SU-DHL-6 (cell line): Measurements from ENCODE around the gene LBX2.

ENCODE experiments used
- H2AFZ ChIP-seq: fragments of 200-600 bp; sonication (generic); 2 replicates; pipeline ENCODE4 v1.6.1; 2014; ENCODE audit warnings: low read depth, mild to moderate bottlenecking, moderate library complexity, mixed read lengths, antibody characterized with exemption, low read length; ENCODE audit not compliant: severe bottlenecking
- H3F3A ChIP-seq: fragments of 200-600 bp; shearing (Covaris generic); 2 replicates; pipeline ENCODE4 v1.6.0; 2016; ENCODE audit warnings: antibody characterized with exemption, mild to moderate bottlenecking; ENCODE audit not compliant: insufficient read depth
- H3K27ac ChIP-seq: fragments of 200-600 bp; sonication (generic); 2 replicates; pipeline ENCODE4 v1.5.1; 2016; ENCODE audit warnings: low read depth, mild to moderate bottlenecking, low read length, moderate library complexity, mixed read lengths
- H3K27me3 ChIP-seq: fragments of 200-600 bp; sonication (generic), shearing (Covaris generic); 2 replicates; pipeline ENCODE4 v1.6.0; 2014; ENCODE audit warnings: mild to moderate bottlenecking, low read length
- H3K36me3 ChIP-seq: fragments of 200-600 bp; sonication (generic); 2 replicates; pipeline ENCODE4 v1.6.1; 2014; ENCODE audit warnings: mild to moderate bottlenecking, low read length, mixed read lengths
- H3K4me2 ChIP-seq: fragments of 300-600, 200-600 bp; shearing (Covaris generic), sonication (generic); 2 replicates; pipeline ENCODE4 v1.6.0; 2014; ENCODE audit warnings: low read length, low read depth, mild to moderate bottlenecking; ENCODE audit not compliant: poor library complexity, severe bottlenecking
- H3K4me3 ChIP-seq: fragments of 200-600 bp; sonication (generic); 2 replicates; pipeline ENCODE4 v1.5.1; 2014; ENCODE audit warnings: antibody characterized with exemption, low read length, mild to moderate bottlenecking, mixed read lengths; ENCODE audit not compliant: insufficient read depth, poor library complexity, severe bottlenecking
- H3K79me2 ChIP-seq: fragments of 200-600 bp; sonication (generic); 2 replicates; pipeline ENCODE4 v1.6.1; 2014; ENCODE audit warnings: mild to moderate bottlenecking, low read length, moderate library complexity; ENCODE audit not compliant: insufficient read depth
- H3K9ac ChIP-seq: fragments of 200-600 bp; sonication (generic); 2 replicates; pipeline ENCODE4 v1.7.0; 2014; ENCODE audit warnings: mild to moderate bottlenecking, low read length
- H3K9me2 ChIP-seq: fragments of 200-600 bp; sonication (generic); replicated peaks from 2 replicates; pipeline ENCODE4 v1.6.1; 2014; ENCODE audit warnings: low read length; ENCODE audit not compliant: insufficient read depth
- H3K9me3 ChIP-seq: fragments of 200-600 bp; sonication (generic); 2 replicates; pipeline ENCODE4 v1.6.1; 2014; ENCODE audit warnings: low read length, mixed read lengths; ENCODE audit not compliant: insufficient read depth
- H4K20me1 ChIP-seq: fragments of 200-600 bp; sonication (generic); 2 replicates; pipeline ENCODE4 v1.6.1; 2014; ENCODE audit warnings: low read depth, mild to moderate bottlenecking, antibody characterized with exemption, low read length, moderate library complexity, mixed read lengths
- CTCF ChIP-seq: fragments of 200-600 bp; sonication (generic); IDR thresholded peaks from one replicate; pipeline ENCODE4 v1.5.1; 2017; ENCODE audit warnings: antibody characterized with exemption, mild to moderate bottlenecking, low read length, moderate library complexity; ENCODE audit not compliant: insufficient read depth, poor library complexity, severe bottlenecking
- EZH2phosphoT487 ChIP-seq: fragments of 200-600 bp; sonication (generic), shearing (Covaris generic); conservative IDR thresholded peaks from 2 replicates; pipeline ENCODE4 v1.6.1; 2018; ENCODE audit warnings: mild to moderate bottlenecking, antibody characterized with exemption, low read length, moderate library complexity, mixed read lengths

LBX2 gene

GRCh38 chr2:74510272-74510671 is 10.9 kb upstream of the LBX2 start:
- no peaks in the 10 kb centered on the region for H4K20me1 ChIP-seq
- 0 out of 2 replicates have a peak, but pooled peaks cover 3% of the 10 kb centered on the region for H3K79me2 ChIP-seq
- H3K4me2 ChIP-seq: no peak overlapping the region
- no peak overlapping the region for H2AFZ ChIP-seq
- H3K36me3 ChIP-seq: no peaks in the 10 kb centered on the region
- H3K4me3 ChIP-seq: no peak overlapping the region
- peaks cover 4% of the 10 kb centered on the region; the same call in 1 of the 2 replicates for H3F3A ChIP-seq
- H3K9ac ChIP-seq: no peak overlapping the region
- H3K9me3 ChIP-seq: no peaks in the 10 kb centered on the region
- TF ChIP-seq EZH2phosphoT487 (no peak), CTCF (no peak)
- no peaks in the 10 kb centered on the region for H3K27me3 ChIP-seq
- no peaks in the 10 kb centered on the region for H3K9me2 ChIP-seq
- H3K27ac ChIP-seq: no peak overlapping the region

GRCh38 chr2:74507926-74508520 is 8.6 kb upstream of the LBX2 start:
- Histone ChIP-seq H3F3A (peaks cover 4% of the 10 kb centered on the region; the same call in 1 of the 2 replicates), H3K9me3 (no peaks in the 10 kb centered on the region), H3K9me2 (no peaks in the 10 kb centered on the region), H3K79me2 (0 out of 2 replicates have a peak, but pooled peaks cover 3% of the 10 kb centered on the region), H3K4me2 (peak overlapping the region; percentile 66), H3K27me3 (no peaks in the 10 kb centered on the region), H3K9ac (peak overlapping the region; percentile 68), H3K36me3 (no peaks in the 10 kb centered on the region), H2AFZ (peak overlapping the region; percentile 98), H3K4me3 (peak overlapping the region; percentile 70), H4K20me1 (no peaks in the 10 kb centered on the region), H3K27ac (peak overlapping the region; percentile 90)
- no peak for TF ChIP-seq CTCF
- no peak for TF ChIP-seq EZH2phosphoT487

- peak within 1 kb of the TSS; percentile 68 for H3K9ac ChIP-seq
- peak within 1 kb of the TSS; percentile 70 for H3K4me3 ChIP-seq
- H3K27ac ChIP-seq: peak within 1 kb of the TSS; percentile 90
- H3K36me3 ChIP-seq: no peaks in the 10 kb centered on the region
- H3K27me3 ChIP-seq: no peaks in the 10 kb centered on the region
- peaks cover 4% of the 10 kb centered on the region; the same call in 1 of the 2 replicates for H3F3A ChIP-seq
- H4K20me1 ChIP-seq: no peaks in the 10 kb centered on the region
- no peaks in the 10 kb centered on the region for H3K9me3 ChIP-seq
- no peaks in the 10 kb centered on the region for H3K9me2 ChIP-seq
- TF ChIP-seq EZH2phosphoT487 (no peak), CTCF (peak; percentile 68)
- 0 out of 2 replicates have a peak, but pooled peaks cover 3% of the 10 kb centered on the region for H3K79me2 ChIP-seq
- H3K4me2 ChIP-seq: peak within 1 kb of the TSS; percentile 66
- peak within 1 kb of the TSS; percentile 98 for H2AFZ ChIP-seq
Measured at GRCh38 chr2:74507145-74507925, 7.9 kb upstream of the LBX2 start, which contains the start of gene PCGF1. Gene PCGF1 (minus strand): TSS chr2:74507695. CDS start chr2:74507668, 27 bp downstream.
